Left lung (tissue), 14 donors: ENCODE measurements around the gene ACAA1. TPM values are rescaled to one million over a fixed set of nuclear protein-coding genes. Genes with fewer than 3 reads are reported as not detected.

ENCODE experiments used
- ATAC-seq: fragments of 200-7000 bp; cut with Tn5 transposase; one replicate; pipeline ENCODE4 v1.9.1; 2020; ENCODE audit warnings: moderate library complexity
- DNase-seq, 4 donors: peaks; one replicate each; pipeline ENCODE4 v3.0.0-alpha.2; 2013 to 2020
- H3K27ac ChIP-seq, 2 donors: fragments of 200-600 bp; sonication (generic) in 1 of 2; one replicate each; pipeline versions ENCODE4 v1.5.0 to v1.8.0; 2020 to 2021
- H3K27me3 ChIP-seq, 2 donors: fragments of 200-600 bp; sonication (generic) in 1 of 2; one replicate each; pipeline versions ENCODE4 v1.5.0 to v1.8.0; 2020 to 2021
- H3K36me3 ChIP-seq, 2 donors: fragments of 200-600 bp; sonication (generic) in 1 of 2; one replicate each; pipeline versions ENCODE4 v1.5.0 to v1.8.0; 2020 to 2021
- H3K4me1 ChIP-seq, 2 donors: fragments of 200-600 bp; one replicate each; pipeline ENCODE4 v1.8.0; 2021
- H3K4me3 ChIP-seq, 2 donors: fragments of 200-600 bp; sonication (generic) in 1 of 2; one replicate each; pipeline versions ENCODE4 v1.5.0 to v1.8.0; 2020 to 2021; ENCODE audit warnings: mild to moderate bottlenecking in 1 of 2
- H3K9me3 ChIP-seq, 2 donors: fragments of 200-600 bp; sonication (generic) in 1 of 2; one replicate each; pipeline versions ENCODE4 v1.5.0 to v1.8.0; 2020 to 2021
- CTCF ChIP-seq, 2 donors: fragments of 200-600 bp; sonication (generic) in 1 of 2; IDR thresholded peaks; one replicate each; pipeline versions ENCODE4 v1.5.0 to v1.8.0; 2021; ENCODE audit warnings: antibody characterized with exemption in 2 of 2
- intact Hi-C, 2 donors: fragments of 100-400 bp; cut with DNase I; formaldehyde crosslinking; loops; one replicate each; pipeline versions ENCODE4 v1.11.2 to v1.14.2; 2022
- long read RNA-seq, 12 donors: library from polyadenylated mRNA in 2 of 12; unstranded in 2 of 12; transcript quantifications; one replicate each; pipeline ENCODE4 v2.0.0 and lab custom pipeline, GENCODE V29; 2019 to 2026
- polyA plus RNA-seq, 6 donors: library from polyadenylated mRNA; unstranded; fragments of 120-200 nt; gene quantifications; one replicate each; pipeline ENCODE4 v1.2.1, GENCODE V29; 2013; ENCODE audit not compliant: insufficient read length in 6 of 6
- total RNA-seq, 2 donors: library from RNA; stranded (reverse); fragmentation: NEBNext Ultra II Directional; extraction: Animal tissue kit (Norgen Biotek cat#: 25700); gene quantifications; one replicate each; pipeline ENCODE4 v1.2.1, GENCODE V29; 2021
- donor health status: DM: no; HTN: yes; CAD: no.
- donor health status: DM: no; HTN: no; CAD: no.

The ACAA1 gene
- total RNA-seq (100 to 1,000 TPM in 1 of 2 donors, 10 to 100 TPM in 1; 97.5 to 106 TPM), polyA plus RNA-seq (10 to 100 TPM; 54.3 to 61.8 (median 58.6) TPM)
- long read RNA-seq, donor 1, transcript ACAA1-202 (12 exons, 1,785 nt) = major isoform, 11 of 28 reads
- long read RNA-seq, donor 1, partial matches to known transcripts = 10 of 28 reads
- long read RNA-seq, donor 1, other reads (novel, unspliced or antisense) = 0 of 28 reads
- long read RNA-seq, donor 2, transcript ACAA1-202 (12 exons, 1,785 nt) = major isoform, 5 of 14 reads
- long read RNA-seq, donor 2, transcript ACAA1-217 (3 exons, 580 nt) = major isoform, 5 of 14 reads
- long read RNA-seq, donor 2, partial matches to known transcripts = 0 of 14 reads
- long read RNA-seq, donor 2, other reads (novel, unspliced or antisense) = 0 of 14 reads
- long read RNA-seq, donor 3, transcript ACAA1-202 (12 exons, 1,785 nt) = major isoform, 12 of 17 reads
- long read RNA-seq, donor 3, partial matches to known transcripts = 0 of 17 reads
- long read RNA-seq, donor 3, other reads (novel, unspliced or antisense) = 0 of 17 reads
- long read RNA-seq, donor 4, transcript ACAA1-202 (12 exons, 1,785 nt) = major isoform, 138 of 178 reads
- long read RNA-seq, donor 4, partial matches to known transcripts = 6 of 178 reads
- long read RNA-seq, donor 4, other reads (novel, unspliced or antisense) = 32 of 178 reads
- long read RNA-seq, donor 5, transcript ACAA1-202 (12 exons, 1,785 nt) = major isoform, 9 of 20 reads
- long read RNA-seq, donor 5, partial matches to known transcripts = 10 of 20 reads
- long read RNA-seq, donor 5, other reads (novel, unspliced or antisense) = 0 of 20 reads
- long read RNA-seq, donor 6, transcript ACAA1-202 (12 exons, 1,785 nt) = major isoform, 8 of 17 reads
- long read RNA-seq, donor 6, partial matches to known transcripts = 5 of 17 reads
- long read RNA-seq, donor 6, other reads (novel, unspliced or antisense) = 0 of 17 reads
- long read RNA-seq, donor 7, transcript ACAA1-202 (12 exons, 1,785 nt) = major isoform, 9 of 12 reads
- long read RNA-seq, donor 7, partial matches to known transcripts = 0 of 12 reads
- long read RNA-seq, donor 7, other reads (novel, unspliced or antisense) = 0 of 12 reads
- long read RNA-seq, donor 8, transcript ACAA1-202 (12 exons, 1,785 nt) = major isoform, 11 of 89 reads
- long read RNA-seq, donor 8, partial matches to known transcripts = 40 of 89 reads
- long read RNA-seq, donor 8, other reads (novel, unspliced or antisense) = 32 of 89 reads
- long read RNA-seq, donor 9, partial matches to known transcripts = 0 of 1 reads
- long read RNA-seq, donor 9, other reads (novel, unspliced or antisense) = 0 of 1 reads
- long read RNA-seq, donor 10, transcript ACAA1-202 (12 exons, 1,785 nt) = major isoform, 102 of 157 reads
- long read RNA-seq, donor 10, partial matches to known transcripts = 7 of 157 reads
- long read RNA-seq, donor 10, other reads (novel, unspliced or antisense) = 45 of 157 reads
- long read RNA-seq, donor 11, transcript ACAA1-215 (3 exons, 876 nt) = minor isoform, 6 of 33 reads
- long read RNA-seq, donor 11, transcript ACAA1-202 (12 exons, 1,785 nt) = major isoform, 14 of 33 reads
- long read RNA-seq, donor 11, partial matches to known transcripts = 5 of 33 reads
- long read RNA-seq, donor 11, other reads (novel, unspliced or antisense) = 8 of 33 reads
- long read RNA-seq, donor 12, transcript ACAA1-202 (12 exons, 1,785 nt) = major isoform, 5 of 13 reads
- long read RNA-seq, donor 12, partial matches to known transcripts = 5 of 13 reads
- long read RNA-seq, donor 12, other reads (novel, unspliced or antisense) = 0 of 13 reads

GRCh38 chr3:38136777-38137614 is at the start of gene ACAA1:
Gene ACAA1, minus strand, starts transcription at chr3:38137127. Its CDS starts 92 bp downstream, at chr3:38137035.
- TF ChIP-seq CTCF (IDR thresholded peaks at IDR 0.05) = peak in 1 of 2 donors; percentile 17
- intact Hi-C loops = loop anchor here in 1 of 2 donors (10.0 kb wide), 1 partner anchor 88 kb away; no protein-coding TSS in a partner anchor
- peak; percentile 97 to 100 (median 99) for DNase-seq

GRCh38 chr3:38177181-38177580 is 40.3 kb upstream of the ACAA1 start:
- H3K4me3 ChIP-seq = no peak overlapping the region
- no peak for ATAC-seq
- no peak for TF ChIP-seq CTCF (IDR thresholded peaks at IDR 0.05)
- no peak overlapping the region for H3K27ac ChIP-seq
- peaks cover 0 to 27% of the 10 kb centered on the region in 2 donors for H3K4me1 ChIP-seq
- H3K27me3 ChIP-seq = no peaks in the 10 kb centered on the region
- intact Hi-C loops = no loop called here
- no peaks in the 10 kb centered on the region for H3K36me3 ChIP-seq
- H3K9me3 ChIP-seq = no peaks in the 10 kb centered on the region
- DNase-seq = no peak

More at GRCh38 chr3:38136777-38137614, at the start of gene ACAA1:
- H3K9me3 ChIP-seq = no peaks in the 10 kb centered on the region
- peak within 1 kb of the TSS; percentile 96 to 98 for H3K27ac ChIP-seq
- peaks cover 34 to 71% of the 10 kb centered on the region in 2 donors for H3K4me1 ChIP-seq
- peaks cover 0 to 42% of the 10 kb centered on the region in 2 donors for H3K36me3 ChIP-seq
- H3K4me3 ChIP-seq = peak within 1 kb of the TSS; percentile 89 to 97
- H3K27me3 ChIP-seq = no peaks in the 10 kb centered on the region
- ATAC-seq = peak; percentile 93

GRCh38 chr3:38173834-38174418 is 37.0 kb upstream of the ACAA1 start:
- no peaks in the 10 kb centered on the region for H3K36me3 ChIP-seq

More at GRCh38 chr3:38173834-38174418, 37.0 kb upstream of the ACAA1 start:
- no peak for TF ChIP-seq CTCF (IDR thresholded peaks at IDR 0.05)
- no peak for ATAC-seq
- Histone ChIP-seq H3K27me3 (no peaks in the 10 kb centered on the region), H3K27ac (no peak overlapping the region), H3K9me3 (no peaks in the 10 kb centered on the region), H3K4me1 (peaks cover 0 to 32% of the 10 kb centered on the region in 2 donors), H3K4me3 (no peak overlapping the region)
- intact Hi-C loops = no loop called here
- DNase-seq = no peak
